Left ventricle myocardium inferior (tissue), 1 donor: Measurements from ENCODE around the gene SLC15A3. TPM values are rescaled to one million over a fixed set of nuclear protein-coding genes. Genes with fewer than 3 reads are reported as not detected.

ENCODE experiments used
- DNase-seq: peaks from one replicate; pipeline ENCODE4 v3.0.0-alpha.2; 2020
- H3K27ac ChIP-seq: fragments of 200-600 bp; replicated peaks from 2 replicates; pipeline ENCODE4 v1.8.0; 2021
- H3K27me3 ChIP-seq: fragments of 200-600 bp; 2 replicates; pipeline ENCODE4 v1.8.0; 2021; ENCODE audit warnings: low read depth
- H3K36me3 ChIP-seq: fragments of 200-600 bp; 2 replicates; pipeline ENCODE4 v1.8.0; 2021
- H3K4me1 ChIP-seq: fragments of 200-600 bp; 2 replicates; pipeline ENCODE4 v1.8.0; 2021
- H3K4me3 ChIP-seq: fragments of 200-600 bp; 2 replicates; pipeline ENCODE4 v1.8.0; 2021; ENCODE audit warnings: mild to moderate bottlenecking, moderate library complexity
- H3K9me3 ChIP-seq: fragments of 200-600 bp; replicated peaks from 2 replicates; pipeline ENCODE4 v1.8.0; 2021
- CTCF ChIP-seq: fragments of 200-600 bp; IDR thresholded peaks from 2 replicates; pipeline ENCODE4 v1.8.0; 2021; ENCODE audit warnings: antibody characterized with exemption, mild to moderate bottlenecking, borderline replicate concordance
- intact Hi-C: fragments of 100-400 bp; cut with micrococcal nuclease; formaldehyde crosslinking; loops from one replicate; pipeline ENCODE4 v1.11.0; 2022
- total RNA-seq: library from RNA; stranded (reverse); fragmentation: NEBNext Ultra II Directional; extraction: Animal tissue kit (Norgen Biotek cat#: 25700); gene quantifications from one replicate; pipeline ENCODE4 v1.2.1, GENCODE V29; 2021
- donor health status: DM: no; HTN: yes; CAD: no; lungs with severe emphysema.

SLC15A3 gene
- total RNA-seq, 1 donor from 2014 or later: 15.4 TPM

- no peak for DNase-seq
- Histone ChIP-seq H3K9me3 (no peaks in the 10 kb centered on the region), H3K4me3 (peak overlapping the region; percentile 33), H3K27me3 (no peaks in the 10 kb centered on the region), H3K36me3 (peaks cover 31% of the 10 kb centered on the region), H3K4me1 (peaks cover 48% of the 10 kb centered on the region), H3K27ac (peak overlapping the region; percentile 77)
- TF ChIP-seq CTCF: no peak
- intact Hi-C loops: no loop called here
Observed at GRCh38 chr11:60937144-60937527, 14.8 kb downstream of the SLC15A3 start.

- H3K36me3 ChIP-seq: peaks cover 26% of the 10 kb centered on the region
- no peak for TF ChIP-seq CTCF
- H3K4me3 ChIP-seq: peak overlapping the region; percentile 33
- H3K9me3 ChIP-seq: no peaks in the 10 kb centered on the region
- DNase-seq: no peak
- H3K4me1 ChIP-seq: peaks cover 43% of the 10 kb centered on the region
- intact Hi-C loops: no loop called here
- H3K27me3 ChIP-seq: no peaks in the 10 kb centered on the region
- H3K27ac ChIP-seq: peak overlapping the region; percentile 77
Observed at GRCh38 chr11:60936467-60937143, 15.4 kb downstream of the SLC15A3 start.

- intact Hi-C loops: no loop called here
- Histone ChIP-seq H3K36me3 (peaks cover 20% of the 10 kb centered on the region), H3K27ac (peak overlapping the region; percentile 77), H3K27me3 (no peaks in the 10 kb centered on the region), H3K4me1 (peaks cover 35% of the 10 kb centered on the region), H3K9me3 (no peaks in the 10 kb centered on the region), H3K4me3 (no peak overlapping the region)
- DNase-seq: no peak
- no peak for TF ChIP-seq CTCF
Observed at GRCh38 chr11:60935676-60936442, 16.1 kb downstream of the SLC15A3 start.

GRCh38 chr11:60934790-60935605, 17.0 kb downstream of the SLC15A3 start:
- peaks cover 17% of the 10 kb centered on the region for H3K36me3 ChIP-seq
- no peak for DNase-seq
- TF ChIP-seq CTCF: no peak

GRCh38 chr11:60934124-60934789, 17.7 kb downstream of the SLC15A3 start:
- no peak for DNase-seq
- TF ChIP-seq CTCF: no peak
- intact Hi-C loops: no loop called here
- H3K4me1 ChIP-seq: peaks cover 24% of the 10 kb centered on the region
- peaks cover 12% of the 10 kb centered on the region for H3K36me3 ChIP-seq
- no peak overlapping the region for H3K4me3 ChIP-seq
- H3K27ac ChIP-seq: no peak overlapping the region
- no peaks in the 10 kb centered on the region for H3K27me3 ChIP-seq
- no peaks in the 10 kb centered on the region for H3K9me3 ChIP-seq

More at GRCh38 chr11:60934790-60935605, 17.0 kb downstream of the SLC15A3 start:
- no peak overlapping the region for H3K27ac ChIP-seq
- H3K9me3 ChIP-seq: no peaks in the 10 kb centered on the region
- intact Hi-C loops: no loop called here
- H3K4me3 ChIP-seq: no peak overlapping the region
- peaks cover 29% of the 10 kb centered on the region for H3K4me1 ChIP-seq
- no peaks in the 10 kb centered on the region for H3K27me3 ChIP-seq
